GM12874 (cell line): ENCODE results near the gene ZFHX3.
A peak's percentile ranks its signal among the peaks of the same experiment; 100 is the strongest.

Experiments used
- TF ChIP-seq, protein P1 (sequence below): IDR thresholded peaks from 2 replicates; pipeline ENCODE4 v1.5.1; 2011; ENCODE audit warnings: low read depth, mild to moderate bottlenecking, control low read depth, low read length, moderate library complexity; ENCODE audit not compliant: insufficient read depth

The ZFHX3 gene

DNA sequence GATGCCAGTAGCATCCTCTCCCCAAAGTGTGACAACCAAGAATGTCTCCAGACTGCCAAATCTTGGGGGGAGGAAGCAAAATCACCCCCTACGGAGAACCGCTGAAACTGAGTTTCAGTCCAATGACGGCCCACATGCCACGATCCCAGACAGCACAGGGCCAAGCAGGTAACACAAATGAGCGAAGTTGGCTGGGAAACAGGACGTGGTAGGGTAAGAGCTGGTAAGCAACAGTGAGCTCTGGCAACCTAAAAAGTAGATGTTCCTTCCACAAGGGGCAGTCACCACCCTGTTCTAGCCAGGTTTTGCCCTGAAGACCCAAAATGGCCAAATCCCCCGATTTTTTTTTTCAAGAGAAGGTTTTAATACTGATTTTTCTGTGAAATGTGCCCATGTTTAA lies 25.4 kb downstream of the ZFHX3 start:
- TF ChIP-seq, protein P1, sequence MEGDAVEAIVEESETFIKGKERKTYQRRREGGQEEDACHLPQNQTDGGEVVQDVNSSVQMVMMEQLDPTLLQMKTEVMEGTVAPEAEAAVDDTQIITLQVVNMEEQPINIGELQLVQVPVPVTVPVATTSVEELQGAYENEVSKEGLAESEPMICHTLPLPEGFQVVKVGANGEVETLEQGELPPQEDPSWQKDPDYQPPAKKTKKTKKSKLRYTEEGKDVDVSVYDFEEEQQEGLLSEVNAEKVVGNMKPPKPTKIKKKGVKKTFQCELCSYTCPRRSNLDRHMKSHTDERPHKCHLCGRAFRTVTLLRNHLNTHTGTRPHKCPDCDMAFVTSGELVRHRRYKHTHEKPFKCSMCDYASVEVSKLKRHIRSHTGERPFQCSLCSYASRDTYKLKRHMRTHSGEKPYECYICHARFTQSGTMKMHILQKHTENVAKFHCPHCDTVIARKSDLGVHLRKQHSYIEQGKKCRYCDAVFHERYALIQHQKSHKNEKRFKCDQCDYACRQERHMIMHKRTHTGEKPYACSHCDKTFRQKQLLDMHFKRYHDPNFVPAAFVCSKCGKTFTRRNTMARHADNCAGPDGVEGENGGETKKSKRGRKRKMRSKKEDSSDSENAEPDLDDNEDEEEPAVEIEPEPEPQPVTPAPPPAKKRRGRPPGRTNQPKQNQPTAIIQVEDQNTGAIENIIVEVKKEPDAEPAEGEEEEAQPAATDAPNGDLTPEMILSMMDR, result peak; percentile 13; the same call in 1 of the 2 replicates

DNA sequence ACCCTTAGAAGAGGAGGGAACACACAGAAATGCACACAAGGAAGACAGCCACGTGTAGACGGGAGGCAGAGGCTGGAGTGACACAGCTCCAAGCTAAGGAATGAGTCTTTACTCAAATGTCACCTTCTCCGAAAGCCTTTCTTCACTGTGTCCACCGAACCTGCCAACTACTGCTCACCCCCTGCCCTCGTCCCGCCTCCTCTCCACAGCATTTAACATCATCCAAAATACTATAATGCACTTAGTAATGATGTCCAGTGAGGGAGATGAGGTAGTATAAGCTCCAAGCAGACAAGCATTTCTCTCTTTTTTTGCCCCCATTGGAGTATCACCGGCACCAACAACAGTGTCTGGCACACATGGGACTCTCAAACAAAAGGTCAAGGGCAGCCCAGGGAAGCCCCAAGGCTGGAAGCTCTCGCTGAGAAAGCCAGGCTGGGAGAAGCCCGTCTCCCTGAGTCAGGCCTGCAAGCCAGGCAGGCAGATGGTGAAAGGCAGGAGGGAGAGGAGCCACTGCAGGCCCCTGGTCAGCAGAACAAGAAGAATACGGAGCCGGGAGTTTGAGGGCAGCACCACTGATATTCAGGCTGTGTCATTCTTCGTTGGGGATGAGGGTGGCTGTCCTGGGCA lies 25.9 kb downstream of the ZFHX3 start:
- TF ChIP-seq, protein P1, result no peak

DNA sequence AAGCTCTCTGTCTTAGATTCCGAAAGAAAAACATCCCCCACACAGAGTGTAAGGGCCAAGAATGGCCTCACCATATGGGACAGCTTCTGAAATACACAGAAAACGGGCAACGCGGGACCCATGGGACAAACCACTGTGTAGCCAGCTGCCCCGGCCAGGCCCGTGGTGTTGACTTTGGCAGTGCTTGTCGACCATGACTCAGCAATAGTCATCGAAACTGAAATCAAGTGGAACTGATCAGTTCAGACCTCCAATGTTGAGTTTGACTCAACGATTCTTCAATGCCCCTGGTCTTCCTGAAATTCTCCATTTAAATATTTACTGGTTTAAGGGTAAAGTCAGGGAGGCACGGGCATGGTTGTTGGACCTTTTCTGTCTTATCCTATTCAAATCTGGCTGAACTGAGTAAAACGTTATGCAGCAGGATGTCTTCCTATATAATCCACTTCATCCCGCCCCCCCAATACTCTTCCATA lies 27.5 kb downstream of the ZFHX3 start:
- TF ChIP-seq, protein P1, result no peak

DNA sequence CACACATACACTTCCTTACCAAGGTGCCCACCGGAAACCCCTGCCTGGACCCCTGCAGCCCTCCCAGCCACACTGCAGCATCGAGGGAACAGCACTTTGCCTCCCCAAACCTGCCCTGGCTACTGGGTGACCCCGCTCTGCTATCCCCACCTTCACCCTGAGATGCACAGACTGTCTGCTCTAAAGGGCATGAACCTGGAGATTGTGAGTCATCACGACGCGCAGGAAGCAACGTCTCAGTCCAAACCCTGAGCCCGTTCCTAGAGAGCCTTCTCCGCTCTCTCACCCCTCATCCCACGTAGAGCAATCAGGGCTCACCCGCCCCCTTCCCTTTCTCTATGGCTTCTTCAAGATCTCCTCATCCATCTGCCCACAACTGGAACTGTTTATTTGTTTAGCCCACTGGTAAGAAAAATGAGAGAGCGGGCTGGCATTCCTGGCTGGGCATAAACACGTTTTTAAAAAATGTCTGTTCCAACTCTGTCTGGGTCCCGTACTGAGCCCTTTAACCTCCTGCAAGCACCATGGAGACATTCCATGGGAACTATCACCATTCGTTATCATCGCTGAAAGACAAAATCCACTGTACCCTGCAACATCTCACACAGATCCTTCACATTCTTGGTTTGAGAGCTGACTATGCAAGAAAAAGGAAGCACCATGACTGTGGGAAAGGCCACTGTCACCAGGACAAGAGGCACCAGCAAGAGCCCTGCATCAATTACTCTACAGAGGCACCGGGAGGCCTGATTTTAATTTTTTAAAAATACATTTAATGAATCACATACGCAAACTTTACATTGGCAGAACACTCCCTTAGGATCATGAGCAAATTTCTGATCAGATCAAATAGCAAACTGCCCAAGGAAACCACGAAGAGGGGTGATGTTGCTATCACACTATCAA lies 28.2 kb downstream of the ZFHX3 start:
- TF ChIP-seq, protein P1, result no peak

DNA sequence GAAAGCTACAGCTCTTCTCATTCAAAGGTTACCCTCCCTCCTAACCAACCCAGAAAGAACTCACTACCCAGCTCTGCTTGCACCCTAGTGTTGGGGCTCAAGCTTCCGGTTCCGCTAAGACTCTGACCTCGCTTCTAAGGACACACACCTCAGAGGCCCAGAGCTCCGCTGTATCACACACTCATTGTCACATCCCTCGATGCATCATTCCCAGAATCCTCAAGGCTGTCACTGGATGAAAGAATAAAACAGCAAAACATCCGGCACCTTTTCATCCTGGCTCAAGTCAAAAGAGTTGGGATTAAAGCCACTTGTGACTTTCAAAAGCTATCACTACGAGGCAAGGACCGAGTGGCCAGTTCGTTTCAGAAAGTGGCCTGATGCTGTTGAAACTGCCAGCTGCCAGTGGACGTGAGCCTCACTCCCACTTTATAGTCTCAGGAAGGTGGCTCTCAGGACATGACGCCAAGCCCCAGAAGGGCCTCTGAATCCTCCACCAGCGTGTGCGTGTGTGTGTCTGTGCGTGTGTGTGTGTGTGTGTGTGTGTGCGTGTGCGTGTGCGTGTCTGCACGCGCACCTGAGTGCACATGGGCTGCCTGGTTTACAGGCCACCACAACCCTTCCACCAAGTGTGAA lies 29.0 kb downstream of the ZFHX3 start:
- TF ChIP-seq, protein P1, result no peak

DNA sequence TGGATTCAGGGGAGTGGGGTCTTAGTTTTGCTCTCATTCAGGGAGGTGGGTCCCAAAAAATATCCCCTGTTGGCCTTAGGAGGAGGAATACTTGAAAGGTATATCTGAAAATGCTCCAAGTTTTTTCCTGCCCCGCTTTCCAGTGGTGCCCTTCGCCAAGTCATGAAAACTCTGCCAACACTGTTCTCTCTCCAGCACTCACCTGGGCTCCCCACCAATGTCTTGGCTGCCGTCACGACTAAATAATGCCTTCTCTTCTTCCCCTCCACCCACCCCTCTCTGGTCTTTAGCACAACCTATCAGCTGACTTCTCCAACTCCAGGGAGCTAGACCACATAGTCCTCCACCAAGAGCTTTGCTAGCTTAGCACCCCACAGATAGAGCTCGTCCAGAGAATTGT lies 30.6 kb downstream of the ZFHX3 start:
- TF ChIP-seq, protein P1, result no peak

DNA sequence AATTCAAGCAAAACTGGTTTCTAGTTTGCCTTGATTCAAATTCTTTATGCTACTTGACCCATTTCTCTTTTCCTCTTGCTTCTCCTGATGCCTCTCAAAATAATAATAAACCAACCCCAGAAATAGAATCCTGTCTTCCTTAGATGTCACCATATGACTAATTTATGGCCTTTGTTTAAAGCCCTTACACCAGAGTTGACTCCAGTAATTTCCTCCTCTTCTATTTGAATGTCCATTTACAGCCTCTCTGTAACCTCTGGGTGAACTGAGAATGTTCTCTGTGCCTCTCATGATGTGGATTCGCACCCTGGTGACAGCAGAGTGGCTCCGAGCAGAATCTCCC lies 31.5 kb downstream of the ZFHX3 start:
- TF ChIP-seq, protein P1, result no peak
